OCI-M2 (cell line): ENCODE measurements around the gene ZBTB48.
"Not testable (repeated sequence)": the region's sequence is repeated elsewhere in the genome, so short reads cannot be mapped to it uniquely, and the experiment has no call there.

Source experiments
- DNase-seq: peaks from one replicate; lab custom pipeline; 2025; ENCODE audit not compliant: unreplicated experiment; lab: John Stamatoyannopoulos, UW

Gene ZBTB48

GRCh38 chr1:6631058-6631457 lies 51.3 kb downstream of the ZBTB48 start:
- no peak for DNase-seq

GRCh38 chr1:6632588-6633514 lies 53.1 kb downstream of the ZBTB48 start:
- no peak for DNase-seq

GRCh38 chr1:6634371-6635052 lies 54.7 kb downstream of the ZBTB48 start:
- DNase-seq: no peak

- DNase-seq: no peak
Measured at GRCh38 chr1:6635161-6635909, 55.5 kb downstream of the ZBTB48 start.

GRCh38 chr1:6635910-6636760 lies 56.3 kb downstream of the ZBTB48 start:
- DNase-seq: no peak

- DNase-seq: not testable (repeated sequence)
Measured at GRCh38 chr1:6636778-6637177, 57.0 kb downstream of the ZBTB48 start.

GRCh38 chr1:6637770-6638169 lies 58.0 kb downstream of the ZBTB48 start:
- no peak for DNase-seq

- DNase-seq: no peak
Measured at GRCh38 chr1:6638226-6638625, 58.4 kb downstream of the ZBTB48 start.
